HG02678 (cell line): ENCODE data around the gene SLC39A5.
"Not testable (repeated sequence)": the region's sequence is repeated elsewhere in the genome, so short reads cannot be mapped to it uniquely, and the experiment has no call there.

Experiments used
- ATAC-seq: cut with Tn5 transposase; IDR thresholded peaks from one replicate; pipeline ENCODE4 v1.9.1; 2021; ENCODE audit warnings: mild to moderate bottlenecking, moderate library complexity; ENCODE audit not compliant: unreplicated experiment

Gene SLC39A5, protein sequence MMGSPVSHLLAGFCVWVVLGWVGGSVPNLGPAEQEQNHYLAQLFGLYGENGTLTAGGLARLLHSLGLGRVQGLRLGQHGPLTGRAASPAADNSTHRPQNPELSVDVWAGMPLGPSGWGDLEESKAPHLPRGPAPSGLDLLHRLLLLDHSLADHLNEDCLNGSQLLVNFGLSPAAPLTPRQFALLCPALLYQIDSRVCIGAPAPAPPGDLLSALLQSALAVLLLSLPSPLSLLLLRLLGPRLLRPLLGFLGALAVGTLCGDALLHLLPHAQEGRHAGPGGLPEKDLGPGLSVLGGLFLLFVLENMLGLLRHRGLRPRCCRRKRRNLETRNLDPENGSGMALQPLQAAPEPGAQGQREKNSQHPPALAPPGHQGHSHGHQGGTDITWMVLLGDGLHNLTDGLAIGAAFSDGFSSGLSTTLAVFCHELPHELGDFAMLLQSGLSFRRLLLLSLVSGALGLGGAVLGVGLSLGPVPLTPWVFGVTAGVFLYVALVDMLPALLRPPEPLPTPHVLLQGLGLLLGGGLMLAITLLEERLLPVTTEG

DNA sequence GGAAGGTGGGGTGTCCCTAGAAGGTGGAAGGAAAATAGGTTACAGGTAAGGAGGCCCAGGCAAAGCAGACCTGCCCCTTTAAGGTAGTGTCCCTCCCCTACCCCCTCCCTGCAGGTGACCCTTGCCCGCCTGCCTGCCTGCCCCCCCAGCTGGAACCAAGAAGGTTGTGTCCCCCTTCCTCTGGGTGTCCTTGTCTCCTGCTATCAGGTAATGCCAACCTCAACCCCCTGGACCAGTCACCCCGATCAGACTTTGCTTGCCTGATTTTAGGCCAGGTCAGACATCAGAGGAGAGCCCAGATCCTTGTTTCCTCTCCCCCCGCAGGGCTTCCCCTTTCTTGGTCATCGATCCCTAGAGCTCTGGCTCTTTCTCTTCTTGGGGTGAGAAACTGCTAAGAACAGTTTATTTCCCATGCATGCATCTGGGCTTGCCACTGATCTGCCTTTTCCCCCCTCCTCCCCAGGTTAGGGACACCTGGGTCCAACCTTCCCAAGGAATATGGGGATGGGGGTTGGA lies at the start of gene SLC39A5:
SLC39A5 (plus strand) TSS at position 136 of the 516 bp plus-strand sequence. CDS start 1,224 bp downstream, outside the sequence.
- no peak for ATAC-seq

DNA sequence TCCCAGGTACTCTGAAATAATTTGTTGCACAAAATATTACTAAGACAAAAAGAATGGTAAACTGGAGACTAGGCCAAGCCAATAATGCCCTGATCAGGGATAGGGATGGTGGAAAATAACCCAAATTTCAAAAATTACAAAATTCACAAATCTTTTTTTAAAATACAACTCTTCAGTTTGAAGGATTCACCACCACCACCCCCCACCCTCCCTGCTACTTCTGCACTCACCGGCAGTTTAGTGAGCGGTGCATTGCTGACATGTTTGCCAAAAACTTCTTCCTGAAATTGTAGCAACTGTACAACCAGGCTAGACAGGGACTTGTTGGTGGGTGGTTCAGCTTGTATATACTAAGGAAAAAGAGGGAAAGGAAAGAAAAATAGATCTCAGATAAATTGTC lies 42.9 kb upstream of the SLC39A5 start:
- no peak for ATAC-seq

DNA sequence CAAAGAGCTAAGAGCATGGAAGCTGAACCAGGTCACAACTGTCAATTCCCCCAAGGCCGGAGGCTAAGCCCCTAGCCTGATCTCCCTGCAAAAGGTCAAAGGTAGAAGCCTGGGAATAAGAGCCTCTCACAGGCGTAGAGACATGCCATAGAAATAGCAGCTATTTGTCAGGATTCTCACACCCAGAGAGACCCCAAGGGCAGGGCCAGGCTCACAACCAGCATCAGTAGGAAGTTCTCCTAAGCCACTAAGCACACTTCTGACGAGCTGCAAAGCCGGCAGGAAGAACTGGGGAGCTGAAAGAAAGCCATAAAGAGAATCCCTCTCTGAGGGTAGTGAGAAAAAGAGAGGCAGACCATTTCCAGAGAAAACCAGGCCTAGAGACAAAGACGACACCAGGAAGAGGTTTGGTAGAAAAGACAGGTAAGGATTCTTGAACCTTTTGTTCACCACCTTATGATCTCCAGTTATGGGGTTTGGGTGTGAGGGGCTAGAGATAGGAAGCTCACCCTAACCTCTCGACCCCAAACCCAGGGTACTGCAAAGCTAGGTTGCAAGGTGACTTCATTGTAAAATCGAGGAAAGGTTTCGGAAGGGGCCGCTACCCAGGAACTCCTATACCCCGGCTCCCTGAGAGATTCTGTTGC lies 41.6 kb upstream of the SLC39A5 start:
- ATAC-seq, result no peak

DNA sequence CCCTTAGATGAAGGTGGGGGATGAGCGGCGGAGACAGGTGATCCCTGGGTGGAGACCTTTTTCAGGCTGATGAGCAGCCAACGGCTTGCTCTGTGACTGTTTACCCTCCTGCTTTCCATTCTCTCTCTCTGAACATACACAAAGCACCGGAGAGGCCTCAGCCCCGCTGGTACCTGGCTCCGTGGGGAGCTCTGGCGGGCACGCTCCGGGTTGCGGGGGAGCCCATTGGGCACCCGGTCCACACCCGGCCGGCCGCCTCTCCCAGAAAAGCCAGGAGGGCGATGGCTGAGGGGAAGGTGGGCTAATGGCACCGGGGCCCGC lies 41.1 kb upstream of the SLC39A5 start:
- ATAC-seq, result peak; percentile 1

DNA sequence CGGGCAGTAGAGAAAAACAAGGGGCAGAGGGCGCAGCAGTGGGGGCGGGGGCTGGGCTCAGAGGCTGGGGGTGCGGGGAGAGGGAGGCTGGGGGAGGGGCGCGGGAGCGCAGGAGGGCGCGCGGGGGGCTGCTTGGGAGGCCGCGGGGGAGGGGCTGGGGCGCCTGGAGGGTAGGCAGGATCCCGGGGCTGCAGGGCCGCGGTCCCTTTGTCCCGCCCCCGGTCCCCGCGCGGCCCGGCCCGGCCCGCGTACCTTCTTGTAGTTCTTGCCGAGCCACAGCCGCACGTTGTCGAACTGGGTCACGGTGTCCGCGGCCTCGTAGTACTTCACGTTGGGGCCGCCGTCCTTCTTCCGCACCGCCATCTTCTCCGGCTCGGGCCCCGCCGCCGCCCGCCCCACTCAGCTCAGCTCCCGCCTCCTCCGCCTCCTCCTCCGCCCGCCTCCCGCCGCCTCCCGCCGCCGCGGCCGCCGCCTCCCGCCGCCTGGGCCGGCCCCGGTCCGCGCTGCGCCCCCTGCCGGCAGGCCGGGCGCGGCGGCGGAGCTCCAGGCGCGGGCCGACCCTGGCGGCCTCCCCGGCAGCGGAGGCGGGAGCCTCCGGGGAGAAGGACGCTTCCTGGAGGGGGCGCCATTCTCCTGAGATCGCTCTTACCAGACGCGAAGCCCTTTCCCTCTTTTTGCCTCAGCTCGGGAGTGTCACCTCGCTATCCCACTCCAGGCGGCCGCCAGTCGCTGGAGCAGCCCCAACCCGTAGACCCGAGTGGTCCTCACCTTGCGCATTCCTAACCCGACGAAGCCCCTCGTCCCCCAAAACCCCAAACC lies 40.5 kb upstream of the SLC39A5 start, which contains the start of gene SMARCC2:
SMARCC2 (minus strand) TSS at position 385 of the 819 bp plus-strand sequence; CDS start at position 363, 22 bp downstream.
- peak; percentile 79 for ATAC-seq

DNA sequence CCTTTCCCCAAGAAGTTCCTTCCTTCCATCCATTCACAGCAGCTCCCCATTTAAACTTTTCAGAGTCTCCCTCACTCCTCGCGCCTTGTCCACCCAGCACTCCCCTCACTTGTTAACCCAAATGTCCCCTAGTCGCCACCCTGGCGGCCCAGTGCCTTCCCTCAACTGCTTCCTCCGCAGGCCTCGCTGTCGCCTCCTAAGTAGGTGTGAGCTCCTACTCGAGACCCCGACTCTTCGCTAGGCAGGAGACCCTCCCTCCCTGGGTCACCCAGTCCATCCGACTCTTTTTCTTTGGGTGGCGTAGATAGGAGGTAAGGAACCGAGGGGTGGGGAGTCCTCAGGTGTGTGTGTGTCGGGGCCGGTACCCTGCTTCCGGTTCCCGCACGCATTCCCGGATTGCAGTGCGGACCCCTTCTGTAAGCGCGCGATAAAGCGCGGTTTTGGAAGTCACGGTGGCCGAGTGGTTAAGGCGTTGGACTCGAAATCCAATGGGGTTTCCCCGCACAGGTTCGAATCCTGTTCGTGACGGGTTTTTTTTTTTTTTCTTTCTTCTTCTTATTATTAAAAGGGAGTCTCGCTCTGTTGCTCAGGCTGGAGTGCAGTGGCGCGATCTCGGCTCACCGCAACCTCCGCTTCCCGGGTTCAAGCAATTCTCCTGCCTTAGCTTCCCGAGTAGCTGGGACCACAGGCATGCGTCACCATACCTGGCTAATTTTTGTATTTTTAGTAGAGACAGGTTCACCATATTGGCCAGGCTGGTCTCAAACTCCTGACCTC lies 39.7 kb upstream of the SLC39A5 start:
- peak; percentile 30 for ATAC-seq

DNA sequence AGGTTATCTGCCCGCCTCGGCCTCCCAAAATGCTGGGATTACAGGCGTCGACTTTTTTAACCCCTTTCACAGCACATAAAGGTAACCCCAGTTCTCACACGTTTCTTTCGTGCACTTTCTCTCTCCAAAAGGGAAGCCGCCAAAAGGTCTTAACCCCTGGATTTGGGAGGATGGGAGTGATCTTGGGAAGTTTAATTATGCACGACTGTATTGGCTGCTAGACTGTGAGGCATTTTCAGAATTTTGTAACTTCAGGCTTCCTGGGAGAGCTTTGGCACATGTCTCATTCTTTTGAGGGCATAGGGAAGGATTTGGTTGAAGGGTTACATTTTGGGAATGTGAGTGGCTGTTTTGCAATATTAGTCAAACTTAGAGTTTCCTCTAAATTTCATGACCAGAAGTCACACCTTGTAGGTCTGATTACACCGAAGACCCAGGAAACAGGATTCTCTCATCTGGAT lies 39.1 kb upstream of the SLC39A5 start:
- ATAC-seq, result no peak

DNA sequence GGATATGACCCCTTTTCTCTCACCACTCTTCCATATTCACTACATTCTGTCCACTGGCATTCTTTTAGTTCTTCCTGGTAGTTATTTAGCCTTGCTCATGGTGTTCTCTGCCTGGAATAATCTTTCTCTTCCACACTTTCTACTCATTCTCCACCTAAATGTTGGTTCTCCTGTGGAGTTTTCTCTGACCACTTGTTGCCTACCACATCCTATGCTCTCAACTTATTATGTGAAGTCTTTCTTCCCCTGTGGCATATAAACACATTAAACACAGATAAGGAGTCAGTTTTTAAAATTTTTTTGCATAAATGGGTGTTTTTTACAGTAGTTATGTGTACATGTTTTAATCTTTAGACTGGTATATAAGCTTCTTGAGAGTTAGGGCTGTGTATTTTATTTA lies 37.3 kb upstream of the SLC39A5 start:
- ATAC-seq, result no peak

DNA sequence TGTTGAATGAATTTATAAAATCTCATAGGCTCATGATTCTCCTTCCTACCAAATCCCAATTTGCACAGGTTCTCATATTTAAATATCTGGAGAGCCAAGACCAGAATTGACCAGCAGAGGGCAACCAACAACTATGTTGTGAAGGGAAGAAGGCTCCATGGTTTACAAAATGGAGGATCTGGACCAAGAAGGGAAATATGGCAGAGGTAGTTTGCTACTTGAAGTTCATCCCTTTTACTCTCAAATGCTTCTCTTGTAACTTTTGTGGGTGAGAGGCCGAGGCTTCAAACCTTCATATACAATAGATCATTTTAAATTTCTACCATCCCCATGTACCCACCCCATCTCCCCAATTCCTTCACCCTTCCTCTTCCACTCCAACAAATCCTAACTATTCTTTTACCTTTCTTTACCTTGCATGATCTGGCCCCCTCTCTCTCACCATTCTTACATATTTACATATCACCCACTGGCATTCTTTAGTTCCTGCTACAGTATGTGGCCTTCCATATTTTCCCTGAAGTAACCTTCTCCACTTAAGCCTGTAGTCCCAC lies 36.7 kb upstream of the SLC39A5 start:
- ATAC-seq, result peak; percentile 30

DNA sequence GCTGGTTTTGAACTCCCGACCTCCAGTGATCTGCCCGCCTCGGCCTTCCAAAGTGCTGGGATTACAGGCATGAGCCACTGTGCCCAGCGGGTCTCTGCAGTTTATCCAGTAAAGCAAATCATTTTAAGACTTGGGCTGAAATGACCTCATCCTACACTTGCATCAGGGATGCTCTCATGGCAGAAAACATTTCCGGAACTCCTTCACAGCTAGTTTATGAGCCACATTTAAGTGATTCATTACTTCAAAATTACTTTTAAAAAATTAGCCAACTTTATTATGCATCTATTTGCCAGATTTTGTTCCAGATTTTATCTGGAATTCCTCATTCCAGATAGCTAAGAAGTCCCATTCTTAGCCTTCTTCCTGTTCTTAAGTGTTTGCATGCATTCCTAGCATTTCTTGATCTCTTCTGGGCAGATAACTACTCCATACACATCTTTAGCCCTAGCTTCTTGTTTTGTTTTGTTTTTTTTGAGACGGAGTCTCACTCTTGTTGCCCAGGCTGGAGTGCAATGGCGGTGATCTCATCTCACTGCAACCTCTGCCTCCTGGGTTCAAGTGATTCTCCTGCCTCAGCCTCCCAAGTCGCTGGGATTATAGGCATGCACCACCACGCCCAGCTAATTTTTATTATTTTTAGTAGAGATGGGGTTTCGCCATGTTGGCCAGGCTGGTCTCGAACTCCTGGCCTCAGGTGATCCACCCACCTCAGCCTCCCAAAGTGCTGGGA lies 32.9 kb upstream of the SLC39A5 start:
- not testable (repeated sequence) for ATAC-seq

DNA sequence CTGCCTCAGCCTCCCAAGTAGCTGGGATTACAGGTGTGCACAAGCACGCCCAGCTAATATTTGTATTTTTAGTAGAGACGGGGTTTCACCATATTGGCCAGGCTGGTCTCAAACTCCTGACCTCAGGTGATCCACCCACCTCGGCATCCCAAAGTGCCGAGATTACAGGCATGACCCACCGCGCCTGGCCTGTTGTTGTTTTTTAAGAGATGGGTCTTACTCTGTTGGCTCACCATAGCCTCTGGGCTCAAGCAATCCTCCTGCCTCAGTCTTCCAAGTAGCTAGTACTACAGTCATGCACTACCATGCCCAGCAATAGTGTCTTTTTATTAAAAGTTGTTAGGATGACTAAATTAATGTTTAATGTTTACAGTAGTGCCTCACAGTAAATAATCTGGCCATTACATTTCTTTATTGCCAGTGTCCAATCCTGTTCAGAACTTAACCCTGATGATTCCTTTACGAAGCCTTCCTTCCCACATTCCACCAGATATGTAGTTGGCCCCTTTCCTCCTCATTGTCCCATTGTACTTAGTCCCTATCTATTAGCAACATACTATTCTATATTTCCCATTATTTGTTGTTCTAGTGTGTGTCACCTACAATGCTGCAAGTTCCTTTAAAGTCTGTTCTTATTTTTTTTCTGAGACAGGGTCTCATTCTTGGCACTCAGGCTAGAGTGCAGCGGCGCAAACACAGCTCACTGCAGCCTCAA lies 31.8 kb upstream of the SLC39A5 start:
- no peak for ATAC-seq

DNA sequence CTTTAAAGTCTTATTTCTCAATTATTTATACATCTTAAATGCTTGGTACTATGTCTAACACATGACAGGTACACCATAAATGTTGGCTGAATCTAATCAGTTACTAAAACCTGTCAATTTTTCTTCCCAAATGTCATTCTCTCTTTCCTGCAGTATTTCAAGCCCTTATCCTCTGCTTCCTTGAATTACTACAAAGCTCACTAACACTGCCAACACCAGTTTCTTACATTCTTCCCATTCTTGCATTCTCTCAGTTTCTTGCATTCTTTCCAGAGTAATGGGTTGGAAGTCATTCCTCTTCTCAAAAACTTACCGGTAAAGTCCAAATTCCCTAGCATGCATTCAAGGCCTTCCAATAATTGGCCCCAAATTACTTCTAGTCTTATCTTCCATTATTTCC lies 31.0 kb upstream of the SLC39A5 start:
- no peak for ATAC-seq

DNA sequence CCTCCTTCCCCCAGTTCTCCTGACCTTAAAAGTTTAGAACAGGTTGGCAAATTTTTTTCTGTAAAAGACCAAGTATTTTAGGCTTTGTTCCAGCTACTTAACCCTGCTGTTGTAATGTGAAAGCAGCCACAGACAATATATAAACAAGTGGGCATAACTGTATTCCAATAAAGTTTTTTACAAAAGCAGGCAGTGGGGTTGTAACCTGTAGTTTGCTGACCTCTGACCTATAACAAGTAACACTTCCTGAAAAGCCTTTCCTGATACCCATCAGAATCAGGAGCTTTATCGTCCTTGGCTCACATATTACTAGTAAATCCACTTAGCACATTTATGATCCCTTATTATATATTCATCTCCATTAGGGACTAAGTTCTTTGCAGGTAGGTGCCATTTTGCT lies 27.5 kb upstream of the SLC39A5 start:
- no peak for ATAC-seq

DNA sequence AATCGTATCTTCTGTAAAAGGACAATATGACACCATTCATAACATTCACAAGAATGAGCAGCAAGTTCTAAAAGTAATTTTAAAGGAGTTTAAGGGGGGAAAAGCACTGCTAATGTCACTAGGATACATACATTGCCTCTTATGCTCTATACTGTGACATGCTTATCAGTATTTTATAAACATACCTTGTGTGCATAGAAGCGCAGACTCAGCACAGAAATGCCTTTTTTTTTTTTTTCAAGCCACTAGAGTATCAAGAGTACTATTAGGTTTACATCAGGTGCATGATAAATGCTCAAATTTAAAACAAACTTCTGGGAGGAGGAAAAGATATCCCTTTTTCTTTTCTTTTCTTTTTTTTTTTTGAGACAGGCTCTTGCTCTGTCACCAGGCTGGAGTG lies 27.0 kb upstream of the SLC39A5 start:
- ATAC-seq, result no peak

DNA sequence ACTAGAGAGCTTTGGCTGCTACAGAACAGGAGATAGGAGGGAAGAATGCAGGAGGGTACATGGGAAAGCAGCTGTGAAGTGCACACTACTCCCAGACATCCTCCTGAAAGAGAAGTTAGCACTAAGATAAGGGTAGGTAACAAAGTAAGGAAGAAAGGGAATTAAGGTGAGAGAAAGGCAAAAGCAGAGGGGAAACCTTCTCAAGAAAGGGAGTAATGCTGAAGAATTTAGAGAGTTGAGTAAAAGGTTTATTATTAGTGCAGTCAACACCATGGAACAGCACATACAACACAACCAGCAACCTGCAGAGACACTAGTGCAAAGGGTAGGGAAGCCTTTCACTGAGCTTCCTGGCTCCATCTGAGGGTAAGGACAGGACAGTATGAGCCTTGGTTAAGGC lies 25.6 kb upstream of the SLC39A5 start:
- no peak for ATAC-seq

DNA sequence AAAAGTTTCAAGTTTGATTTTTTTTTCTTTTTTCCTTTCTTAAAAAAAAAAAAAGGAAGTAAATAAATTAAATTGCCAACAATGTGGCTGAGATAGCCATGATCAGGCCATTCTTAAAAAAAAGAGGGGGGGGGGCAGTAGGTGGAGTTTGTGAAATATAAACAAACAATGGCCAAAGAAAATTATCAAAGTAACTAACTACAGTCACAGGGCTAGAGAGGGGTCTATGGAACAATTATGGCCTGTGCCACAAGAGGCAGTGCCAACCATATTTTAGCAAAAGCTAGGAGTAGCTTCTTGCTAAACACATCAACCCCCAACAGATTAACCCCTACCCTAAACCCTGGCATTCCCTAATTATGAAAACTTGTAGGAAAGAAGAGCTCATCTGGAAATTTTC lies 24.4 kb upstream of the SLC39A5 start:
- ATAC-seq, result no peak

DNA sequence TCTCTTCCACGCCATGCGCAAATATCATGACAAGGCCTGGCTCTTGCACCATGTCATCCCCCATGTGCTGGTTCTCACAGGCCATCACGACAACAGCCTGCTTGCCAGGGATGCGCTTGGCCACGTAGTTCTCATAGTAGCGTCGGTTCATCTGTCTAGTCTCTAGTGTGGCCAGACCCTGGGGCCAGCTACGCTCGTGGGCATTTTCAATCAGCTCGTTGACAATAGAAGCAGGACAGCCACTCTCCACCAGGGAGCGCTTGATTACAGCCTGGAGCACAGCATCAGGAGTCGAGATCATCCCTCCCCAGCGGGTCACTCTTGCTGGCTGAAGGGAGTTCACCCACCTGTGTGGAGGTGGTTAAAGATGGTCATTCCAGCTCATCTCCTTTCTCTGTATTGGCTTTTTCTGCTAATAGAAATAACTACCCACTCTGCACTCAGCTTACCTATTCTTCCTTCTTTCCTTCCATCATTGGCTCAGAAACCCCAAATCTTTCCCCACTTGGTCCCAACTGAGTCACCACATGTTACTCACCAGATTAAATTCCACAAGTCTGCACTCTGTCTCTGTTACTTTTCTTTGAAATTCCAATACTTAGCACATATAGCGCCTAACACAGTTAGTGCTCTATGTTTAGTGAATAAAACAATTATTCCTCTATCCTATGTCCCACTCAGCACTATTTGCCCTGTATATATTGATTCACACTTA lies 23.2 kb upstream of the SLC39A5 start:
- no peak for ATAC-seq

DNA sequence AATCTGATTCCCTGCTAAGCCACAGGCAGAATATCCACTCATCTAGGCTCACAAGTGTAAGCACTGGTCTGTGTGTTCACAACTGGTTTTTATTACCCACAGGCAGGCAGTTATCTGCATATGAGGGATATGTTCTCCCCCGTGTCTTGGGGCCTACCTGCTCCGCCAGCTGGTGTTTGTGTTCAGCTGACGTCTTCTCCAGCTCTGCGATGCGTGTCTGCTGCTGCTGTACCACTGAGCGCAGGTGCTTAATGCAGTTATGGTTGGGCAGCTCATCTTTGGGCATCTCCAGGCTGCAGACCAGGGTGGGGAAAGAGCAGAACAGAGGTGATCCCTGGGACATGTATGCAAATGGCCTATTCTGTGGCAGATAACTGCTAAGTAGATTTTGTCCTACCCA lies 21.8 kb upstream of the SLC39A5 start:
- no peak for ATAC-seq
